ENCODE measurements around the gene UFD1. TPM values are rescaled to one million over a fixed set of nuclear protein-coding genes. Genes with fewer than 3 reads are reported as not detected.

Gene UFD1
- total and polyA plus RNA-seq, 2 experiments from 2014 or later, result 51.5 to 79.1 TPM

DNA sequence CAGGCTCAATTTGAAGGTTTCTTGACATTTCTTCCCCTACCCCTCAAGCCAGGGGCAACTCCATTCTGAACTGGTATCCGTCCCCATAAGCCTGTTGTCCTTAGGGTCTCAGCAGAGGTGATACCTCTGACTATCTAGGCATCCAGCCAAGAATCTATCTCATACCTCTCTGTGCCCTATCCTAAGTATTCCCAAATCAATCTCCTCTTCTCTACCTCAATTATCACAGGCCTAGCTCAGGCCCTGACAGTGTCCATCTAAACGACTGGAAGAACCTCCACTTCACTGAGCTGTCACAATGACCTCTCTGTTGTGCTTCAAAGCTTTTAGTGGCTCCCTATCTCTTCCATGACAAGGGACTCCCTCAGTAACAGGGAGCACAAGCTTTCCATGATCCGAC is 74.3 kb downstream of the UFD1 start:
- H3K4me1 ChIP-seq (ENCODE audit: insufficient read depth), result no peaks in the 10 kb centered on the region
- no peaks in the 10 kb centered on the region for H3K27me3 ChIP-seq
- no peaks in the 10 kb centered on the region for H3K79me2 ChIP-seq
- no peak overlapping the region for H3K27ac ChIP-seq
- no peak overlapping the region for H3K4me3 ChIP-seq
- WGBS (ENCODE audit: low lambda C conversion rate, missing lambda C conversion rate), result 97% methylated on average over 3 of the region's 3 CpGs
- no peak for DNase-seq (ENCODE audit: low spot score)
- no peaks in the 10 kb centered on the region for H3K36me3 ChIP-seq (replicated peaks; ENCODE audit: insufficient read depth, low read depth)
- no peaks in the 10 kb centered on the region for H3K9me2 ChIP-seq (replicated peaks; ENCODE audit: insufficient read depth)
- no peaks in the 10 kb centered on the region for H4K20me1 ChIP-seq (ENCODE audit: insufficient read depth, poor library complexity, severe bottlenecking)
- no peaks in the 10 kb centered on the region for H3K9me3 ChIP-seq (ENCODE audit: low read depth)
- no peak for TF ChIP-seq CTCF (IDR thresholded peaks at IDR 0.05; ENCODE audit: poor library complexity)
- no peak for TF ChIP-seq EZH2phosphoT487 (IDR thresholded peaks at IDR 0.05; ENCODE audit: low read depth, severe bottlenecking, unreplicated experiment)
- TF ChIP-seq EZH2 (IDR thresholded peaks at IDR 0.05; ENCODE audit: borderline replicate concordance), result no peak
- H3K4me2 ChIP-seq, result no peak overlapping the region
- no peak overlapping the region for H2AFZ ChIP-seq

DNA sequence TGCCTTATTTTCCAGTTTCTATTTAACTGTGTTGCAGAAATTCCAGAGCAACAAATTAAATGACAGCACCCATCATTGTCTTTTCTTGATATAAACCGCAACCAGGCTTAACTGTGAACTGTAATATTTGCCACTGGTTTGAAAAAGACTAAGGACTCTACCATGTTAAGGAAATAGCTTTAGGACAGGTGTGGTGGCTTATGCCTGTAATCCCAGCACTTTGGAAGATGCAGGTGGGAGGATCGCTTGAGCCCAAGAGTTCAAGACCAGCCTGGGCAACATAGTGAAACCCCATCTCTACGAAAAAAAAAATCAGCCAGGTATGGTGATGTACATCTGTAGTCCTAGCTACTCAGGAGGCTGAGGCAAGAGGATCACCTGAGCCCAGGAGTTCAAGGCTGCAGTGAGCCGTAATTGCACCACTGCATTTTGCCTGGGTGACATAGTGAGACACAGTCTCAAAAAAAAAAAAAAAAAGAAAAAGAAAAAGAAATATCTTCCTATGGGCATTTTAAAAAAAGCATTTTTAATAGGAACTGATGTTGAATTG is 76.3 kb downstream of the UFD1 start:
- Histone ChIP-seq H3K9me3 (ENCODE audit: low read depth) (no peaks in the 10 kb centered on the region), H4K20me1 (ENCODE audit: insufficient read depth, poor library complexity, severe bottlenecking) (no peaks in the 10 kb centered on the region), H2AFZ (no peak overlapping the region), H3K4me1 (ENCODE audit: insufficient read depth) (no peaks in the 10 kb centered on the region), H3K4me2 (no peak overlapping the region), H3K79me2 (no peaks in the 10 kb centered on the region), H3K27me3 (no peaks in the 10 kb centered on the region), H3K9me2 (replicated peaks; ENCODE audit: insufficient read depth) (no peaks in the 10 kb centered on the region), H3K27ac (no peak overlapping the region), H3K36me3 (replicated peaks; ENCODE audit: insufficient read depth, low read depth) (no peaks in the 10 kb centered on the region), H3K4me3 (no peak overlapping the region)
- DNase-seq (ENCODE audit: low spot score), result no peak
- 92% methylated on average over 4 of the region's 4 CpGs for WGBS (ENCODE audit: low lambda C conversion rate, missing lambda C conversion rate)
- TF ChIP-seq EZH2 (IDR thresholded peaks at IDR 0.05; ENCODE audit: borderline replicate concordance) (no peak), EZH2phosphoT487 (IDR thresholded peaks at IDR 0.05; ENCODE audit: low read depth, severe bottlenecking, unreplicated experiment) (no peak), CTCF (IDR thresholded peaks at IDR 0.05; ENCODE audit: poor library complexity) (no peak)

DNA sequence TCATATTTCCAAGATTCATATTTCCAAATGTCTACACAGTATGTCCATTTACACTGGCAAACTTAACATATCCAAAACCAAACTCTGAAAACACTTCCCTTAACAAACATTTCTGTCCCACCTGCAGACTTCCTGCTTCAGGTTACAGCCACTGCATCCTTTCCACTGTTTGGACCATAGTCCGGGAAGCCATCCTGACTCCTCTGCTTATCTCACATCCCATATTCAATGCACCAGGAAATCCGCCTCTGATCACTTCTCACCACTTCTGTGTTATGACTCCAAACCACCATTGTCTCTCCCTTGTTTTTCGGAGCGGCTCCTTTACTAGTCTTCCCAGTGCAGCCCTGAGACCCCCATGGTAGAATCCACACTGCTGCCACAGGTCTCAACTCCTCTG is 77.5 kb downstream of the UFD1 start:
- no peaks in the 10 kb centered on the region for H3K79me2 ChIP-seq
- no peaks in the 10 kb centered on the region for H3K9me2 ChIP-seq (replicated peaks; ENCODE audit: insufficient read depth)
- no peaks in the 10 kb centered on the region for H3K36me3 ChIP-seq (replicated peaks; ENCODE audit: insufficient read depth, low read depth)
- no peak overlapping the region for H3K4me2 ChIP-seq
- H3K9me3 ChIP-seq (ENCODE audit: low read depth), result no peaks in the 10 kb centered on the region
- H3K4me1 ChIP-seq (ENCODE audit: insufficient read depth), result no peaks in the 10 kb centered on the region
- H2AFZ ChIP-seq, result no peak overlapping the region
- DNase-seq (ENCODE audit: low spot score), result no peak
- TF ChIP-seq EZH2phosphoT487 (IDR thresholded peaks at IDR 0.05; ENCODE audit: low read depth, severe bottlenecking, unreplicated experiment), result no peak
- no peak for TF ChIP-seq EZH2 (IDR thresholded peaks at IDR 0.05; ENCODE audit: borderline replicate concordance)
- TF ChIP-seq CTCF (IDR thresholded peaks at IDR 0.05; ENCODE audit: poor library complexity), result no peak
- WGBS (ENCODE audit: low lambda C conversion rate, missing lambda C conversion rate), result 97% methylated on average over 4 of the region's 4 CpGs
- no peak overlapping the region for H3K27ac ChIP-seq
- no peak overlapping the region for H3K4me3 ChIP-seq
- H3K27me3 ChIP-seq, result no peaks in the 10 kb centered on the region
- H4K20me1 ChIP-seq (ENCODE audit: insufficient read depth, poor library complexity, severe bottlenecking), result no peaks in the 10 kb centered on the region

DNA sequence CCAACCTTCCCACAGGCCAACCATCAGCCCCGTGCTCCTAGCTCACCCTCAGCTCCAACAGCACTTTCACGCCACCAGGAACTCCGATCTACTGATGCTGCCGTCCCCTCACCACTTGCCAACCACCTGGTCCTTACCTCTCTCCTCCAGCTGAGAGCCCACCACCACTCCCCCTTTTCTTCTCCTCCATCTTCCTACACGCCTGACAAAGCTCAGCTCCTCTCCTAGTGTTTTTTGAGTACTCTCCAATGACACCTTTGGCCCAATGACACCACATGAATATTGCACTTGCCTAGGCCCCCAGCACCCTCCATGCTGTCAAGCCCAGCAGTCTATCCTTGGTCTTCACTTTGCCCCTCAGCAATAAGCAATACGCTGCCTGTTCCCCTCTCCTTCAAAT is 78.1 kb downstream of the UFD1 start:
- H4K20me1 ChIP-seq (ENCODE audit: insufficient read depth, poor library complexity, severe bottlenecking), result no peaks in the 10 kb centered on the region
- 96% methylated on average over 6 of the region's 6 CpGs for whole genome bisulfite sequencing (ENCODE audit: low lambda C conversion rate, missing lambda C conversion rate)
- H3K9me3 ChIP-seq (ENCODE audit: low read depth), result no peaks in the 10 kb centered on the region
- DNase-seq (ENCODE audit: low spot score), result no peak
- H3K27ac ChIP-seq, result no peak overlapping the region
- H3K27me3 ChIP-seq, result no peaks in the 10 kb centered on the region
- H3K79me2 ChIP-seq, result no peaks in the 10 kb centered on the region
- no peak overlapping the region for H3K4me3 ChIP-seq
- H3K9me2 ChIP-seq (replicated peaks; ENCODE audit: insufficient read depth), result no peaks in the 10 kb centered on the region
- no peaks in the 10 kb centered on the region for H3K36me3 ChIP-seq (replicated peaks; ENCODE audit: insufficient read depth, low read depth)
- H3K4me1 ChIP-seq (ENCODE audit: insufficient read depth), result no peaks in the 10 kb centered on the region
- H2AFZ ChIP-seq, result no peak overlapping the region
- TF ChIP-seq EZH2 (IDR thresholded peaks at IDR 0.05; ENCODE audit: borderline replicate concordance) (no peak), CTCF (IDR thresholded peaks at IDR 0.05; ENCODE audit: poor library complexity) (no peak), EZH2phosphoT487 (IDR thresholded peaks at IDR 0.05; ENCODE audit: low read depth, severe bottlenecking, unreplicated experiment) (no peak)
- no peak overlapping the region for H3K4me2 ChIP-seq
